Measurements from ENCODE around the gene PRKCZ.

PRKCZ gene

GRCh38 chr1:2067393-2067792, 17.2 kb downstream of the PRKCZ start:
- H4K20me1 ChIP-seq = peaks cover 0 to 8% (median 0%) of the 10 kb centered on the region in 11 experiments; a peak in 1 of 22 replicates
- peaks cover 0 to 6% (median 0%) of the 10 kb centered on the region in 11 experiments; a peak in 2 of 22 replicates for H3K36me3 ChIP-seq
- H3K27me3 ChIP-seq = peaks cover 8 to 15% (median 11%) of the 10 kb centered on the region in 11 experiments
- H3K4me1 ChIP-seq = peaks cover 16 to 46% (median 32%) of the 10 kb centered on the region in 10 experiments
- peak overlapping the region in 4 of 11 experiments; percentile 0 to 40 (median 26); a peak in 4 of 22 replicates for H3K4me2 ChIP-seq
- H3K9ac ChIP-seq = no peak overlapping the region
- no peak for TF ChIP-seq Cebpa-rat (IDR thresholded peaks at IDR 0.05)
- H3K4me3 ChIP-seq = no peak overlapping the region
- peaks cover 24 to 53% (median 44%) of the 10 kb centered on the region in 11 experiments for H3K9me3 ChIP-seq (replicated peaks in 1 of 11)
- no peak overlapping the region for H3K27ac ChIP-seq

- Histone ChIP-seq H3K9me3 (replicated peaks in 1 of 11) (peaks cover 24 to 50% (median 41%) of the 10 kb centered on the region in 11 experiments), H4K20me1 (peaks cover 0 to 14% (median 0%) of the 10 kb centered on the region in 11 experiments; a peak in 2 of 22 replicates), H3K4me3 (no peak overlapping the region), H3K27ac (no peak overlapping the region), H3K4me1 (peaks cover 16 to 51% (median 34%) of the 10 kb centered on the region in 10 experiments), H3K27me3 (peaks cover 14 to 20% (median 17%) of the 10 kb centered on the region in 11 experiments), H3K9ac (no peak overlapping the region), H3K4me2 (no peak overlapping the region), H3K36me3 (peaks cover 0 to 6% (median 0%) of the 10 kb centered on the region in 11 experiments; a peak in 2 of 22 replicates)
- TF ChIP-seq Cebpa-rat (IDR thresholded peaks at IDR 0.05) = no peak
Observed at GRCh38 chr1:2067981-2068380, 17.8 kb downstream of the PRKCZ start.

GRCh38 chr1:2068951-2069350, 18.7 kb downstream of the PRKCZ start:
- H3K9ac ChIP-seq = no peak overlapping the region
- H3K9me3 ChIP-seq (replicated peaks in 1 of 11) = peaks cover 24 to 40% (median 34%) of the 10 kb centered on the region in 11 experiments
- peaks cover 24 to 30% (median 26%) of the 10 kb centered on the region in 11 experiments for H3K27me3 ChIP-seq
- H4K20me1 ChIP-seq = peaks cover 0 to 18% (median 0%) of the 10 kb centered on the region in 11 experiments; a peak in 3 of 22 replicates
- H3K4me3 ChIP-seq = no peak overlapping the region
- peak overlapping the region in 5 of 11 experiments; percentile 50 to 71 (median 68); a peak in 4 of 22 replicates for H3K4me2 ChIP-seq
- H3K4me1 ChIP-seq = peaks cover 10 to 47% (median 30%) of the 10 kb centered on the region in 10 experiments
- no peak overlapping the region for H3K27ac ChIP-seq
- H3K36me3 ChIP-seq = peaks cover 0 to 6% (median 0%) of the 10 kb centered on the region in 11 experiments; a peak in 2 of 22 replicates
- no peak for TF ChIP-seq Cebpa-rat (IDR thresholded peaks at IDR 0.05)

- Histone ChIP-seq H3K36me3 (peaks cover 0 to 5% (median 0%) of the 10 kb centered on the region in 11 experiments; a peak in 1 of 22 replicates), H3K4me2 (peak overlapping the region; percentile 28 to 71 (median 55); a peak in 21 of 22 replicates), H3K9ac (peak overlapping the region in 2 of 11 experiments; percentile 24 to 26; a peak in 1 of 22 replicates), H4K20me1 (peaks cover 0 to 29% (median 0%) of the 10 kb centered on the region in 11 experiments; a peak in 4 of 22 replicates), H3K27me3 (peaks cover 35 to 41% (median 37%) of the 10 kb centered on the region in 11 experiments), H3K4me3 (no peak overlapping the region), H3K4me1 (peaks cover 21 to 55% (median 39%) of the 10 kb centered on the region in 10 experiments), H3K9me3 (replicated peaks in 1 of 11) (peaks cover 13 to 30% (median 23%) of the 10 kb centered on the region in 11 experiments), H3K27ac (no peak overlapping the region)
- no peak for TF ChIP-seq Cebpa-rat (IDR thresholded peaks at IDR 0.05)
Observed at GRCh38 chr1:2070016-2070415, 19.8 kb downstream of the PRKCZ start.

GRCh38 chr1:2070800-2071530, 20.8 kb downstream of the PRKCZ start:
- peaks cover 0 to 34% (median 0%) of the 10 kb centered on the region in 11 experiments; a peak in 6 of 22 replicates for H4K20me1 ChIP-seq
- H3K4me3 ChIP-seq = no peak overlapping the region
- H3K27me3 ChIP-seq = peaks cover 44 to 50% (median 46%) of the 10 kb centered on the region in 11 experiments
- peaks cover 4 to 20% (median 14%) of the 10 kb centered on the region in 11 experiments; a peak in 21 of 22 replicates for H3K9me3 ChIP-seq (replicated peaks in 1 of 11)
- H3K27ac ChIP-seq = no peak overlapping the region
- no peaks in the 10 kb centered on the region for H3K36me3 ChIP-seq
- no peak overlapping the region; a peak in 1 of 22 replicates for H3K4me2 ChIP-seq
- no peak for TF ChIP-seq Cebpa-rat (IDR thresholded peaks at IDR 0.05)
- peaks cover 26 to 65% (median 49%) of the 10 kb centered on the region in 10 experiments for H3K4me1 ChIP-seq
- no peak overlapping the region for H3K9ac ChIP-seq

GRCh38 chr1:2072109-2072806, 22.0 kb downstream of the PRKCZ start:
- peaks cover 3 to 18% (median 11%) of the 10 kb centered on the region in 11 experiments; a peak in 21 of 22 replicates for H3K9me3 ChIP-seq (replicated peaks in 1 of 11)
- peak overlapping the region in 8 of 11 experiments; percentile 80 to 99 (median 98); a peak in 15 of 22 replicates for H3K4me2 ChIP-seq
- peaks cover 26 to 74% (median 60%) of the 10 kb centered on the region in 10 experiments for H3K4me1 ChIP-seq

GRCh38 chr1:2072891-2073290, 22.7 kb downstream of the PRKCZ start:
- no peak overlapping the region for H3K27ac ChIP-seq
- H3K36me3 ChIP-seq = peaks cover 0 to 5% (median 2%) of the 10 kb centered on the region in 11 experiments; a peak in 8 of 22 replicates
- H3K4me3 ChIP-seq = peak overlapping the region in 2 of 10 experiments; percentile 73 to 78; a peak in 3 of 20 replicates
- H3K4me2 ChIP-seq = peak overlapping the region; percentile 78 to 99 (median 95); a peak in 20 of 22 replicates
- H3K4me1 ChIP-seq = peaks cover 26 to 73% (median 63%) of the 10 kb centered on the region in 10 experiments
- peaks cover 7 to 18% (median 14%) of the 10 kb centered on the region in 11 experiments for H3K9me3 ChIP-seq (replicated peaks in 1 of 11)
- TF ChIP-seq Cebpa-rat (IDR thresholded peaks at IDR 0.05) = no peak
- peak overlapping the region in 2 of 11 experiments; percentile 79 to 85; a peak in 1 of 22 replicates for H3K9ac ChIP-seq
- peaks cover 61 to 69% (median 64%) of the 10 kb centered on the region in 11 experiments for H3K27me3 ChIP-seq
- peaks cover 0 to 34% (median 0%) of the 10 kb centered on the region in 11 experiments; a peak in 6 of 22 replicates for H4K20me1 ChIP-seq

More at GRCh38 chr1:2072109-2072806, 22.0 kb downstream of the PRKCZ start:
- no peak overlapping the region for H3K27ac ChIP-seq
- peaks cover 57 to 63% (median 59%) of the 10 kb centered on the region in 11 experiments for H3K27me3 ChIP-seq
- TF ChIP-seq Cebpa-rat (IDR thresholded peaks at IDR 0.05) = no peak
- H3K4me3 ChIP-seq = no peak overlapping the region
- no peaks in the 10 kb centered on the region for H3K36me3 ChIP-seq
- H3K9ac ChIP-seq = no peak overlapping the region
- peaks cover 0 to 34% (median 0%) of the 10 kb centered on the region in 11 experiments; a peak in 6 of 22 replicates for H4K20me1 ChIP-seq
